Stimulated activated CD4-positive, alpha-beta T cell treated with anti-CD3 and anti-CD28 coated beads, Interleukin-12 subunit alpha, Interleukin-12 subunit beta, amount 100 ng/mL, for 24 hours (primary cell): Measurements from ENCODE around the gene ATOSB.
A peak's percentile ranks its signal among the peaks of the same experiment; 100 is the strongest.
"Not testable (repeated sequence)": the region's sequence is repeated elsewhere in the genome, so short reads cannot be mapped to it uniquely, and the experiment has no call there.

Source experiments
- DNase-seq, 2 experiments: peaks; one replicate each; pipeline ENCODE4 v3.0.0-alpha.2; 2020; ENCODE audit warnings: low read depth in 2 of 2

The ATOSB gene, protein sequence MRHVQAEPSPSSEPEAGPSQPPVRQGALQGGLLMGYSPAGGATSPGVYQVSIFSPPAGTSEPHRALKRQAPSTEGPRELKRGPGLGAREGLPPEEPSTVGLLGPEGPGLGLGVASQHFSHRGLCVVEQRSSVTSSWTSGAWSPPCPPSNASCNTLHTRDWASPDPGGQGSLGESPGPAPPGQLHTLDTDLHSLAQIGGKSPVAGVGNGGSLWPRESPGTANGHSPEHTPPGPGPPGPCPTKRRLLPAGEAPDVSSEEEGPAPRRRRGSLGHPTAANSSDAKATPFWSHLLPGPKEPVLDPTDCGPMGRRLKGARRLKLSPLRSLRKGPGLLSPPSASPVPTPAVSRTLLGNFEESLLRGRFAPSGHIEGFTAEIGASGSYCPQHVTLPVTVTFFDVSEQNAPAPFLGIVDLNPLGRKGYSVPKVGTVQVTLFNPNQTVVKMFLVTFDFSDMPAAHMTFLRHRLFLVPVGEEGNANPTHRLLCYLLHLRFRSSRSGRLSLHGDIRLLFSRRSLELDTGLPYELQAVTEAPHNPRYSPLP

DNA sequence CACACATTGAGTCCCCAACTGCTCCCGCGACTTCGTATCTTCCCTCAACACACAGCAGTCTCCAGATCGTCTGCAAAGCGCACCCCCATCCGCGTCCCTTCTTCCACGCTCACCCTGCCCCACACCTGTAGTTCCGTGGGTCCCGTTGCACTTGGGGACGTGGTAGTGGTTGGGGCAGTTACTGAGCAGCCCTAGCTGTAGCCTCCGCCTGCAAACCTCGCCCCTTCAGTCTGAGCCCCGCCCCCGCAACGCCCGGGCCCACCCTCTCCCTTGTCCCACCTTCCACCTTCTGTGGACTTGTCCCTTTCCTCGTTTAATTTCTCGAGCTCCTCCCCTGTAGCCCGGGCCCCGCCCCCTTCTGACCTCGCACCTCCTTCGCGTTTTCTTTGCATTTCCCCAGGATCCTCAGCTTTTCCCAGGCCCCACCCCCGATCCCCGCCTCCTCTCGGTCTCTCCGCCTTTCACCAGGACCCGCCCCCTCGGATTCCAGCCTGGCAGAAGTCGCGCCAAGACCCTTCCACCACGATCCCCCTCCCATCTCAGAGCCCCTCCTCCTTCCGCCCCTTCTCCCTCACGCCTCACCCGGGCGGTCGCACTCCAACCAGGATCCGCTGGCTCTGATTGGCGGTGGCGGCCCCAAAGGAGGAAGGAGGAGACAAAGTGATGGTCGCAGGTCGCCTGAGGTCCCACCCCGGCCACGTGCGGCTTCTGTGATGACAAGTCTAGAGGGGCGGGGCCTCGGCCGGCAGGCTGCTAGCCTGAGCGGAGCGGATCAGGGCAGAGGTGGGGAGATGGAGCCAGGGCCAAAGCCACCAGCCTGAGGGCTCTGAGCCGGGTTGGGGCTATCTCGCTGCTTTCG lies at the start of gene ATOSB:
TSS of gene ATOSB (minus strand) at position 183 of the 859 bp plus-strand sequence. CDS start 7,588 bp downstream, outside the sequence.
- peak; percentile 85 to 89 for DNase-seq

DNA sequence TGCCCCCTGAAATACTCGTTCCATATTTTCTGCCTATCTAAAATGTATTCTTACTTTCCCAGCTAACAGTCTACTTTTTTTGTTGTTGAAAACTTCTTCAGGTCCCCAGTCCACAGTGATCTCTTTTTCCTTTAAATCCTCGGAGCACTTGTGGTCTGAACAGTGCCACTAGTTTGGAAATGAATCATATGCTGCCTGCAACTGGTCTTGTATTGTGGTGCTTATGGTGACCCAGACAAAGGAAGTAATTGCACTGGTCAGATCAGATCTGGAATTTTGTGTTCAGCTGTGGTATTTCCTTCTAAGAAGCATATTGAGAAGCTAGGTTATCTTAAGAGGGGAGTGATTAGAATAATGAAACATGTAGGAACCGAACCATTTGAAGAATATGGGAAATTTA lies 49.0 kb upstream of the ATOSB start:
- DNase-seq, result no peak

DNA sequence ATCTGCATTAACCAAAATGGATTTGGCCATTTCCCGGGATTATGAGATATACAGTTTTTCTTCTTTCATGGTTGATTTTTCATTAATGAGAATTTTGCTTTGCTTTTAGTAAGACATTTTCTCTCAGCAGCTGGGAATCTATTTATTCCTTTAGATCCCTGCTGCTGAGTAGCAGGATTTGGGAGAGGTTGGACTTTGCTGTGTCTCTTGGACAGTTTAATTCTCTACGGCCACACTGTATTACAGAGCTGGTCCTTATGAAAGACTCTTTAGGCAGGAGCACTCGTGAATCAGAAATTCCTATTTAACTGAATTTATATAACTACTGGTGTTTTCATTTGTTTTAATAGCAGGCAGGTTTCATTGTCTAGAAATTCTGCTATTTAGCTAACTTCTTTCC lies 47.8 kb upstream of the ATOSB start:
- no peak for DNase-seq

DNA sequence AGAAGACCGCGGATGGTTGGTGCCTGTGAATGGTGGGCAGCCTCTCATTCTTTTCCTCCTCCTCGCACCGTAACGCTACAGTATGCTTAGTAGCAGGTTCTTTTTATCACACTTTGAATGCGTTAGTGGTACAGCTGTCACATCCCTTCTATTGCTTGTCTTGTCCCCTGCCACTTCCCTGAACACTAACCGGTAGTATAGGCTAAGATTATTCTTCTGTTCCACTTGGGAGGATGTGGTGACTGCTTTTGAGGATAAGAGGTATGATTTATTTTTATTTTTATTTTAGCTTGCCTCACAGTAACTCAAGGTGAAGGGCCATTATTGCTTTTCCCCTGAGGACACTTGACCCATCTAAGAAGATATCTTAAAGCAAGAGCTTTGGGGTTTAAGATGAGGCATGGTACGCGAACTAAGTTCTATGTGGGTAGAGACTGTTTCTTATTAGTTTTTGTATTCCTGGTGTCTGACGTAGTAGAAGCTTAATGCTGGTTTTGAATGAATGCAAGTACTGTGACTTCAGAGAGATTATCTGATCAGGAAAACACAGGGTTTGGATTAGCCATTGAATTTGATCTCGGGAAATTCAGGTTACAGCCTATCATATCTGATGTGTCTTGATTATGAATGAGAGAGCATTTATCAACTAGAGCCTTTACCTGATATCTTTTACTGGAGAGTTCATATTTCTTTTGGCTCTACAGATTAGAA lies 47.1 kb upstream of the ATOSB start:
- no peak for DNase-seq

DNA sequence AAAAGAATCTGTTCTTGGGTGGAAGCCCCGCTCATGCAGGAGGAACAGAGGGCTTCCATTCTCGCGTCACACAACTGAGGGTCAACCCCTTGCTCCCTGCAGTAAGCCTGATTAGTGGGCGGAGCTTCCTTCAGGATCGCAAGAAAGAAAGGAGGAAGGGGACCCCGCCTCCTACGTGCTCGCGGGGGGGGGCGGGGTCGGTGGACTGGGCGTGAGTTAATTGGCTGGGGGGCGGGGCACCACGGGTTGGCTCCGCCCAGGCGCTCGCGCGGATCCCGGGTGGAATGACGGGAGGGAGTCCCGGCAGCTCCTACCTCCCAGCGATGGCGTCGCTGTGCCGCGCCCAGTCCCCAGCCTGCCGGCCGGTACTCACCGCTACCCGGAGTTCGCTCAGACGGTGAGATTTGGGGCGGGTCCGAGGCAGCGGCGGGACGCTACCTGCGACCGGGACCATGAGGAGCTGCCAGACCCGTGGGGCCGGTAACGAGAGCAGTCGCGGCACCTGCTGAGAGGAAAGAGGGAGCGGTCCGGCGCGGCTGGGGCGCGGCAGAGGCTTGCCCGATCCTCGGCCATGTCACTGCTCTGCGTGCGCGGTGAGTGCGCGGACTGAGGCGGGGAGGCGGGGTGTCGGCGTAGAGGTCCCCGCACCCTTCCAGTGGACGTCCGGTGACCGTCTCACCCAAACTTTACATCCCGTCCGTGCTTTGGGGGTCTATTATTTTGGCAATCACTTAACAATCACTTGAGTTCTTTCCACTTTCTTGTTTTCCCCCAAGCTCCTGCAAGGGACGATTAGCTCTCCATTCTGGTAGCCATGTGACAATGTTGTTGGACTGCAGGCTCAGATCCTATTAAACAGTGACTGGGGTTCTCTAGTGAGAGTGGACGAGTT lies 46.3 kb upstream of the ATOSB start, which contains the start of gene UNC13B:
TSS of gene UNC13B (plus strand) at position 297 of the 892 bp plus-strand sequence. CDS start at position 572, 275 bp downstream.
- peak; percentile 70 to 78 for DNase-seq

DNA sequence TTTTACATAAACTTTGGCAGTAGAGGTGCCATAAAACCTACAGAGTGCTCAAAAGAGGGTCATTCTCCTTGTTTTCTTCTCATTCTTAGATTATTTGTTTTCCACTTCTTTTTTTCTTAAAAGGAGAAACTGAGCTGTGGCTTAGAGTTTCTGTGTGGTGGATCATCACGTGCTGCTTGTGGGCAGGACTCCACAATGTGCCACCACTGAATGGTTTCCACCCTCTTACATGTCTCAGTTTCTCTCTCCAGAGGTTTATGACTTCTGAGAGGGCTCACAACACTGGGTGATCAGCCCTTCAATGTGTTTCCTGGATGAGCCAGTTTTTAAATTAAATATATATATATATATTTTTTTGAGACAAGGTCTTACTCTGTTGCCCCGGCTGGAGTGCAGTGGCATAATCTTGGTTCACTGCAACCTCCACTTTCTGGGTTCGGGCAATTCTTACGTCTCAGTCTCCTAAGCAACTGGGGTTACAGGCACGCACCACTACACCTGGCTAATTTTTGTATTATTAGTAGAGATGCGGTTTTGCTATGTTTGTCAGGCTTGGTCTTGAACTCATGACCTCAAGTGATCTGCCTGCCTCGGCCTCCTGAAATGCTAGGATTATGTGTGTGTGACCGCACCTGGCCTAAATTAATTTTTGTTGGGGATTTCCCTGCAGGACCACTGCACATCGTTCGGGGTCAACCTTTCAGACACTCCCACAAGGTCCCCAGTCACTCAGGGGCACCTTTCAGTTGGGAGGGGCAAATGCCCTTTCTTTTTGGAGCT lies 43.0 kb upstream of the ATOSB start:
- no peak for DNase-seq

DNA sequence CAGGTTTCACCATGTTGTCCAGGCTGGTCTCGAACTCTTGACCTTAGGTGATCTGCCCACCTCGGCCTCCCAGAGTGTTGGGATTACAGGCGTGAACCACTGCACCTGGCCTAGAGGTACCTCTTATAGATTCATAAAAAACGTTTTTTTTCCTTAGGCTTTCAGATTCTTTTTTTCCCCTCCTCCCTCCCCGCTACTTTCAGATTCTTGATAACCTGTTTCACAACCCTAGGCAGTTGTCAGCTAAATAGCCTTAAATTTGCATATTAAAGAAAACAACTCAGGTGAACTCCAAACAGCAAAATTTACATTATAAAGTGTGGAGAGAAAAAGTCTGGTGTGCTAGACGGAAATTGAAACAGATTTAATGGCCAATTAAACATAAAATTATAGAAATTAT lies 42.2 kb upstream of the ATOSB start:
- not testable (repeated sequence) for DNase-seq

DNA sequence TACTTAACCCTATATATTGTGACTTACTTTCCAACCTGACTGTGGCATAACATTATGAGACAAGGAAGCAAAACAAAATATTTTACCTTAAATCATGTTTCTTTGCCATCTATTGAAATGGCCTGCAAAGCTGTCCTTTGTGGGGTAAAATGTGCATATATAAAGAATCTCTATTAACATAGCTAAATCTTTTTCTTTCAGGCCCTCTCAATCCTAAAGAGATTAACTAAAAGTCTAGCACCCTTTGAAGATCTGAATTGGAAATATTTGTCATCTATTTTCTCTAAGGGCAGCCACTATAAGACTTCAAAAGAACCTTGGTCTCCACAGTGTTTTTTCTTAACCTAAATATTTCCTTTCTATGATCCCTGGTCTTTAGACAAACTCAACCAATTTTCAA lies 41.1 kb upstream of the ATOSB start:
- DNase-seq, result no peak

DNA sequence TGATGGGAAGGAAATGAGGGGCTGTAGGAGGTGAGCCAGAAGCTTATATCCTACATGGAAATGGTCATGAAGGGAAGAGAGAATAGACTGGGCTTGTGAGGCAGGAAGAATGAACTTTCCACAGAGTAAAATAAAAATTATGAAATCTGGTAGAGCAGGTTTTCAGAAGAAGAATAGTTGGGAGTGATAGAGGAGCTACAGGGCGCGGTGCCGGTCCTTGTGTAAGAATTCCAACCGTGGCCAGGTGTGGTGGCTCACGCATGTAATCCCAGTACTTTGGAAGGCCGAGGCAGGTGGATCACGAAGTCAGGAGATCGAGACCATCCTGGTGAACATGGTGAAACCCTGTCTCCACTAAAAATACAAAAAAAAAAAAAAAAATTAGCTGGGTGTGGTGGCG lies 37.3 kb upstream of the ATOSB start:
- no peak for DNase-seq

DNA sequence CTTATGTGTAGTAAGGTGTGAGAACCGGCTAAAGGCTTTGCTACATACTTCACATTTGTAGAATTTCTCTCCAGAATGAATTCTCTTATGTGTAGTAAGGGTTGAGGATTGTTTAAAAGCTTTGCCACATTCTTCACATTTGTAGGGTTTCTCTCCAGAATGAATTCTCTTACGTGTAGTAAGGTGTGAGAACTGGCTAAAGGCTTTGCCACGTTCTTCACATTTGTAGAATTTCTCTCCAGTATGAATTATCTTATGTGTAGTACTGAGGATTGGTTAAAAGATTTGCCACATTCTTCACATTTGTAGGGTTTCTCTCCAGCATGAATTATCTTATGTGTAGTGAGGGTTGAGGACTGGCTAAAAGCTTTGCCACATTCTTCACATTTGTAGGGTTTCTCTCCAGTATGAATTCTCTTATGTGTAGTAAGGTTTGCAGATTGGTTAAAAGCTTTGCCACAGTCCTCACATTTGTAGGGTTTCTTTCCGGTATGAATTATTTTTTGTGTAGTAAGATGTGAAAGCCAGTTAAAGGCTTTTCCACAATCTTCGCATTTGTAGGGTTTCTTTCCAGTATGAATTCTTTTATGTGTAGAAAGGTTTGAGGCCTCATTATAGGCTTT lies 32.4 kb upstream of the ATOSB start:
- DNase-seq, result not testable (repeated sequence)

DNA sequence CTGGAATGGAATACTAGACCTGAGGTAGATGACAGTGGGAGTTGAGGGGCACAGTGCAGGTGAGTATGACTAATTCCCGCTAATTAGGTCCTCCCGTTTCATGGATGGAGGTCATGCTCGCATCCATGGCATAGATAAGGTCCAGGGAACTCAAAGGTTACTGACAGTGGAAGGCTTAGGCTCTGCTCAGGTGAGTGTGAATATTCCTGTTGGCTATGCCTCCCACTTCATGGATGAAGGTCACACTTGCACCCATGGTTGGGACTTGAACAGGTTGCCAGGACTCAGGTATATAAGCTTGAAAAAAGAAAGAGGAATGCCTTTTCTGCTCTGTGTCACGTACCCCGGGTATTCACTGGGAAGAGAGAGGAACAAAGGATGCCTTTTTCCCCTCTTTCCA lies 26.4 kb upstream of the ATOSB start:
- DNase-seq, result no peak

DNA sequence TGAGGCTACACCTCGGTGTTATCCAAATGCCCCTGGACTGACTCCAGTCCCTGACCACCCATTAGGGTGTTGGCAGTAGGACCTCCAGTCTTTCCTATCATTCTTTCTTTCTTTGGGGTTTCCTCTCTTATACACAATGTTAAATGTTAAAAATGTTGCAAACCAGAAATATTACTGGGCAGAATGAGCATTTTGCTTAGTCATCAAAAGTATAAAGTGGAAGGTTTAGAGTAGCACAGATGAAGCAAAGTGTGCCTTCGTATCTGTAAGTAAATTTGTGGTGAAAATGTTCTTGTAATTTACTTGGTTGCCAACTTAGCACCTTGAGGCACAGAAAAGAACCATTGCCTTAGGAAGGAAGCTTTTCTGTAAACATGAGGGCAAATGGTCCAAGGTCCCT lies 24.4 kb upstream of the ATOSB start:
- DNase-seq, result no peak

DNA sequence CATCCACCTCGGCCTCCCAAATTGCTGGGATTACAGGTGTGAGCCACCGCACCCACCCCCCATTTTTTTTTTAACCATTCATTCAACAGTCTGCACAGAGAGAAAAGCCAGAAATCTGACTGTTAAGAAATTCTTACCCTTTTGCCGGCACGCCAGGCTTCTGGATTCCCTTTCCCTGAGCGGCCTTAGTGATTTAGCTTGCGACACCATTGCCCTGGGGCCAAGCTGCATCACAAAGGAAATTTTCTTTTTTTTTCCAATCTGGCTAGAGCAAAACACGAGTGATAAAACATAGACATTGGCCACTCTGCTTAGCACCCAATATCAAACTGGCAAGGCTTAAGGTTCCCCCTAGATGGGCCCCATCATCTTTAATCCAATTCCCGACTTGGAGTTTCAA lies 21.2 kb upstream of the ATOSB start:
- no peak for DNase-seq

DNA sequence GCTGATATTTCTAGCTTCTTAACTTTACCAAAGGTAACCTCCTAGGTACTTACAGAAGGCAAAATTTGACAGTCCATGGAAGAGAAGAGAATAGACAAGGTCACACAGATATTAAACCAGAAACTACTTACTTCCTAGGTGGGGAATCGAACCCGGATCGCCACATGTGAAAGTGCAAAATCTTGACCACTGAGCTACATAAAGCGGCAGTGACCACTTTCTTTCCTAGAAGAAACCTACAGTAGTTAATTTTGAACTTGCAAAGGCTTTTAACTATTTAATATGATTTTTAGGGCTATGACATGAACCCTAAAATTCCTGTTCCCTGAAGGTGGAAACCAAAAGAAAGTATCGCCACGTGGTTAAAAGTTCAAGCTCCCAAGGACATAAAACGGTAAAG lies 20.3 kb upstream of the ATOSB start:
- DNase-seq, result no peak

DNA sequence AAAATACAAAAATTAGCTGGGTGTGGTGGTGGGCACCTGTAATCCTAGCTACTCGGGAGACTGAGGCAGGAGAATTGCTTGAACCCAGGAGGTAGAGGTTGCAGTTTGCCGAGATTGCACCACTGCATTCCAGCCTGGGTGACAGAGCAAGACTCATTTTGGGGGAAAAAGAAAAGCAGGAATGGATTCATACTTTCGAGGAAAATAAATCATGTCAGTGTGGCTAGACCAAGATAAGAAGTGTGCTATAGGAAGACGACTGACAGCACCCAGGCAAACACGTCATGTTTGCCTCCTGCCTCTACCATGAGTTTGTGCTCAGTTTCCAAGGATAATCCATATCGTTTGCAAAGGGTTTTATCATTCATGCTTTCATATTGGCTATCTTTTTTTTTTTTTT lies 19.3 kb upstream of the ATOSB start:
- no peak for DNase-seq

DNA sequence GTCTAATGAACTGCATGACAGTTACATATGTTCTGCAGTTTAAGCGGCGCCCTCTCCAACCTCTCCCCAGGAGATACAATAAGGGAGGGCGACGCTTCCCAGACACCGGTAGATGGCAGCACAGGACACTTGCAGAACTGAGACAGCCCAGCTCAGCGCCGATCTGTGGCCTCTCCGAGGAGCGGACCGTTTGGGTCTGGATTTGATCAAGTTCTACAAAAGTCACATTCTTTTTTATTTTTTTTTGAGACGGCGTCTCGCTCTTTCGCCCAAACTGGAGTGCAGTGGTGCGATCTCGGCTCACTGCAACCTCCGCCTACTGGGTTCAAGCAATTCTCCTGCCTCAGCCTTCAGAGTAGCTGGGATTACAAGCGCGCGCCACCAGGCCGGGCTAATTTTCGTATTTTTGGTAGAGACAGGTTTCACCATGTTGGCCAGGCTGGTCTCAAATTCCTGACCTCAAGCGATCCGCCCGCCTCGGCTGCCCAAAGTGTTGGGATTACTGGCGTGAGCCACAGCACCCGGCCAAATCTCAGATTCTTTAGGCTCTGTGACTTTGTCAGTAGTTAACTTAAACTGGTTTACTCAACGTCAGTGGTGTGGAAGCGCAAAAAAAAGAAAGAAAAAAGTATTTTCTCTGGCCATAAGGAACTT lies 1.4 kb upstream of the ATOSB start:
- DNase-seq, result peak; percentile 71 to 78

DNA sequence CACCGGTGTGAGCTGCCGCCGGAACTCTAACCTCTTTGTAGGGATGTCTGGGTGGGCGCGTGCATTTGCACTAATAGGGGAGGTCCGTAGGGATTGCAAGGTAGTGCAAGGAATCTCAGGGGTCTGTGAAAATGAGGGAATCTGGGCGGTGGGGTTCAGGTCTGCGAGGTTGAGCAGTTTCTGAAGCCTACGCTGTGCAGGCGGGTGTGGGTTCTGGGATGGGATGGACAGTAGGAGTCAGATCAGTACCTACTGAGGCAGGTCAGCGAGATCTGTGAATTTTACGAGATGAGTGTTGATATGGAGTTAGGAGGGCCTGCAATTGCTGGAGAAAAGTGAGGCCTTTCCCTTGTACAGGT lies 856 bp upstream of the ATOSB start:
- DNase-seq, result no peak

DNA sequence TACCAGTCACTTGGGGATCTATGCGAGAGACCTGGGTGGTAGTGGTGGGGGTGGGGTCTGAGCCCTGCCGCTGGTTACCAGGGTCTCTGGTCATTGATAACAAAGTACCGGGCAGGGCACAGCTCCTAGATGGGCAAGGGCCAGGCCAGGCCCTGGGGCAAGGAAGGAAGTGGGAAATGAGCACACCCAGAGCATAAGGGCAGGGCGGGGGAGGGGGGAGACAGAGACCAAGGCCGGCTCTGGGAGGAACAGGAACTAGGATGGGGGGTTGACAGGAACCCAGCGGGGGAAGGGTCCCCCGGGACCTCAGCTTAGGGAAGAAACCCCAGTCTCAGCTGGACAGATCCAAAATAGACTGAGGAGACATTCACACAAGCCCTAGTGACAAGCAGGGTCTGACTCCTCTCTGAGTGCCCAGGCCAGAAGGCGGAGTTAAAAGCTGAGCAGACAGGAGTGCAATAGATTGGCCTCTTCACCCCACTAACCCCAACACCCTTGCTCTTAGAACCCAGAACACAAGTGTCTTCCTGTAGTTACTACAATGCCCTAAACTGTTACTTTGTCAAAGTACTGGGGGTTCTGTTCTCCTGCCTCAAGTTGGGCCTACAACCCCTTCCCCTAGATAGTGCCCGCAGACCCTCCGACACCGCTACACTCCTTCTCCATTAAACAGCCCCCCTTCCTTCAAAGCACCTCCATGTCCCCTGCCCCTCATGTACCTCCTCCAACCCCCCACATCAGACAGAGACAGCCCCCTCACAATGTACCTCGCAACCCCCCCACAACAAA lies 628 bp downstream of the ATOSB start:
- no peak for DNase-seq
